Calu3 (cell line): Measurements from ENCODE around the gene MINAR1. TPM values are rescaled to one million over a fixed set of nuclear protein-coding genes. Genes with fewer than 3 reads are reported as not detected.

Experiments used
- BruUV-seq: library from RNA; stranded (reverse); fragments of 400-500 nt; replicated peaks from 2 replicates; lab custom pipeline; 2021; lab: Mats Ljungman, UMichigan
- CTCF ChIA-PET: fragments of 300-600 bp; sonication (Branson Sonifier 250); formaldehyde crosslinking; loops from one replicate; lab custom pipeline; 2022; ENCODE audit warnings: antibody characterized with exemption; lab: Charles Lee
- DNase-seq: peaks from one replicate; pipeline ENCODE4 v3.0.0; 2022
- H3K27ac Mint-ChIP-seq: one replicate; pipeline ENCODE4 v1.8.0; 2022; ENCODE audit warnings: mixed read lengths; ENCODE audit not compliant: unreplicated experiment
- H3K27me3 Mint-ChIP-seq: one replicate; pipeline ENCODE4 v1.8.0; 2022; ENCODE audit warnings: mixed read lengths; ENCODE audit not compliant: unreplicated experiment
- H3K36me3 Mint-ChIP-seq: one replicate; pipeline ENCODE4 v1.8.0; 2022; ENCODE audit warnings: mild to moderate bottlenecking, moderate library complexity, mixed read lengths; ENCODE audit not compliant: insufficient read depth, unreplicated experiment
- H3K4me1 Mint-ChIP-seq: one replicate; pipeline ENCODE4 v1.8.0; 2022; ENCODE audit warnings: mild to moderate bottlenecking, low read depth, mixed read lengths; ENCODE audit not compliant: unreplicated experiment
- H3K4me3 Mint-ChIP-seq: one replicate; pipeline ENCODE4 v1.8.0; 2022; ENCODE audit warnings: mild to moderate bottlenecking, low read depth, moderate library complexity, mixed read lengths; ENCODE audit not compliant: unreplicated experiment
- H3K9me3 Mint-ChIP-seq: one replicate; pipeline ENCODE4 v1.8.0; 2022; ENCODE audit warnings: low read depth, mixed read lengths; ENCODE audit not compliant: unreplicated experiment
- intact Hi-C: fragments of 100-400 bp; cut with micrococcal nuclease; formaldehyde crosslinking; loops from one replicate; pipeline ENCODE4 v1.10.0; 2022; ENCODE audit not compliant: unreplicated experiment
- total RNA-seq: library from RNA; stranded (reverse); gene quantifications from 2 replicates; pipeline ENCODE4 v1.2.3, GENCODE V29; 2022
- TF ChIP-seq, protein P1 (sequence below): fragments of 200-600 bp; IDR thresholded peaks from one replicate; pipeline ENCODE4 v1.8.0; 2022; ENCODE audit warnings: antibody characterized with exemption; ENCODE audit not compliant: unreplicated experiment

Gene MINAR1
- total RNA-seq, 1 experiment from 2014 or later: 2.4 TPM

DNA sequence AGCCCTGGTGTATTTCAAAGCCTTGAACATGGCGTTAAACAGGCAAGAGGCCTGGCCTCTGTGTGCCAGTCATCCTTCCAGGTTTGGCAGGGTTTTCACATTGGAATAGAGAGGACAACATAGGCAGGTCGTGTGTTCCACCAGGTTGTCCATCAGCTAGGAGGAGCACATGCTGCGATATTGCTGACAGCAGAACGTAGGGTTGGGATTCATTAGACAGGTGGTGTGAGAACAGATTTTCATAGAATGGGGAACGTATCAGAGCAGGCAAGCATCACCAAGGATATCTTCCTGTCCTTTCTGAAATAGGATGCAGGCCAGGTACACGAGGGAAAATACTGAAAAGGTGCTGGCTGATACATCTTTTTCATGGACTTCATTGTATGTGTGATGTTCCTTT, 26.4 kb downstream of the MINAR1 start:
- intact Hi-C loops: no loop called here
- H3K4me3 Mint-ChIP-seq: no peak overlapping the region
- no peak for DNase-seq
- H3K27me3 Mint-ChIP-seq: no peaks in the 10 kb centered on the region
- no peak overlapping the region for H3K27ac Mint-ChIP-seq
- H3K36me3 Mint-ChIP-seq: no peaks in the 10 kb centered on the region
- no peaks in the 10 kb centered on the region for H3K9me3 Mint-ChIP-seq
- H3K4me1 Mint-ChIP-seq: no peaks in the 10 kb centered on the region
- CTCF ChIA-PET: interaction anchor here (0.6 kb wide), 1 partner anchor 1527 kb away, joined by 4 read pairs; no protein-coding TSS in a partner anchor
- TF ChIP-seq, protein P1, sequence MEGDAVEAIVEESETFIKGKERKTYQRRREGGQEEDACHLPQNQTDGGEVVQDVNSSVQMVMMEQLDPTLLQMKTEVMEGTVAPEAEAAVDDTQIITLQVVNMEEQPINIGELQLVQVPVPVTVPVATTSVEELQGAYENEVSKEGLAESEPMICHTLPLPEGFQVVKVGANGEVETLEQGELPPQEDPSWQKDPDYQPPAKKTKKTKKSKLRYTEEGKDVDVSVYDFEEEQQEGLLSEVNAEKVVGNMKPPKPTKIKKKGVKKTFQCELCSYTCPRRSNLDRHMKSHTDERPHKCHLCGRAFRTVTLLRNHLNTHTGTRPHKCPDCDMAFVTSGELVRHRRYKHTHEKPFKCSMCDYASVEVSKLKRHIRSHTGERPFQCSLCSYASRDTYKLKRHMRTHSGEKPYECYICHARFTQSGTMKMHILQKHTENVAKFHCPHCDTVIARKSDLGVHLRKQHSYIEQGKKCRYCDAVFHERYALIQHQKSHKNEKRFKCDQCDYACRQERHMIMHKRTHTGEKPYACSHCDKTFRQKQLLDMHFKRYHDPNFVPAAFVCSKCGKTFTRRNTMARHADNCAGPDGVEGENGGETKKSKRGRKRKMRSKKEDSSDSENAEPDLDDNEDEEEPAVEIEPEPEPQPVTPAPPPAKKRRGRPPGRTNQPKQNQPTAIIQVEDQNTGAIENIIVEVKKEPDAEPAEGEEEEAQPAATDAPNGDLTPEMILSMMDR: no peak
- BruUV-seq: no TSS peak

DNA sequence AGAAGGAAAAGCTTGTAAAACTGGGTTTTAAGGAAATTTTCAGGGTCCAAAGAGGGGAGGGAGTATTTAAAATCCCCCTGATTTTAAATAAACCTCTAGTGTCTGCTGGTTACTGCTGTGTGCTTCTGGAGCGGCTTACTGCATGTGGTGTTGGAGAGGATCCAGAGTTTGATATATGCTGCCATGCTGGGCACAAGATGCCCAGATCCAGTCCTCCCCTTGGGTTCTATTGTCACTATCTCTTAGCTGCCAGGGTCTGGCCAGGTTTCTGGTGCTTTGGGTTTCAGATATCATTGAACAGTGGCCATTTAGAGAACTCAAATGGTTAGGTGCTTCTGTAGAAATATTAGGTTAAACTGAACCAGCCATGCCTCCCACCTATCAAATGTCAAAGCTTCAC, 27.5 kb downstream of the MINAR1 start:
- no peaks in the 10 kb centered on the region for H3K9me3 Mint-ChIP-seq
- no peaks in the 10 kb centered on the region for H3K27me3 Mint-ChIP-seq
- TF ChIP-seq, protein P1: no peak
- H3K36me3 Mint-ChIP-seq: no peaks in the 10 kb centered on the region
- DNase-seq: no peak
- H3K27ac Mint-ChIP-seq: no peak overlapping the region
- no TSS peak for BruUV-seq
- no peak overlapping the region for H3K4me3 Mint-ChIP-seq
- intact Hi-C loops: no loop called here
- CTCF ChIA-PET: no interaction called here
- no peaks in the 10 kb centered on the region for H3K4me1 Mint-ChIP-seq

DNA sequence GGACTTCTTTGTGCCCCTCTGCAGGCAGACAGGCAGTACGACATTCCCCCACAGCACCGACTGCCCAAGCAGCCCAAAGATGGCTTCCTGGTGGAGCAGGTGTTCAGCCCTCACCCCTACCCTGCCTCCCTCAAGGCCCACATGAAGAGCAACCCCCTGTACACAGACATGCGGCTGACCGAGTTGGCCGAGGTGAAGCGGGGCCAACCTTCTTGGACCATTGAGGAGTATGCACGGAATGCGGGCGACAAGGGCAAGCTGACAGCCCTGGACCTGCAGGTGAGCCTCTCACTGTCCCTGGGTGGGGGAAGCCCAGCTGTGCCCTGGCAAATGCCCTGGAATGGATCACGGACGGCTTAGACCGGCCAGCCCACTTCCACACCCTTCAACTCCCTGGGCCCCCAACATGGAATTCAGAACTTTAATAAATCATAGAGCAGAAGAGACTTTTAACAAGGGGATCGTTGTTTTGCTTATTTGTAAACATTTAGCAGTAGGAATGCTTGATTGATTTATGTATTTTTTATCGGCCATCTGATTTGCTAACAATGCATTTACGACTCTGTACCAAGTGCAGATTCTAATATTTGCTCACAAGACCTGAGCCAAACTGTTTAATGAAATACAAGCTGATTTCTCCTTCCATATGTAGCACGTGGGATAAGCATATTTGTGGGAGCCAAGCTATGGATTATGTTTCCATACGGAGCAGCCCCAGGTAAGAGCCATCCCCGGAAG, 31.1 kb downstream of the MINAR1 start:
- CTCF ChIA-PET: no interaction called here
- TF ChIP-seq, protein P1: no peak
- intact Hi-C loops: no loop called here
- H3K27me3 Mint-ChIP-seq: no peaks in the 10 kb centered on the region
- no peaks in the 10 kb centered on the region for H3K4me1 Mint-ChIP-seq
- no TSS peak for BruUV-seq
- DNase-seq: no peak
- no peak overlapping the region for H3K4me3 Mint-ChIP-seq
- peaks cover under 1% of the 10 kb centered on the region for H3K36me3 Mint-ChIP-seq
- H3K9me3 Mint-ChIP-seq: no peaks in the 10 kb centered on the region
- no peak overlapping the region for H3K27ac Mint-ChIP-seq

DNA sequence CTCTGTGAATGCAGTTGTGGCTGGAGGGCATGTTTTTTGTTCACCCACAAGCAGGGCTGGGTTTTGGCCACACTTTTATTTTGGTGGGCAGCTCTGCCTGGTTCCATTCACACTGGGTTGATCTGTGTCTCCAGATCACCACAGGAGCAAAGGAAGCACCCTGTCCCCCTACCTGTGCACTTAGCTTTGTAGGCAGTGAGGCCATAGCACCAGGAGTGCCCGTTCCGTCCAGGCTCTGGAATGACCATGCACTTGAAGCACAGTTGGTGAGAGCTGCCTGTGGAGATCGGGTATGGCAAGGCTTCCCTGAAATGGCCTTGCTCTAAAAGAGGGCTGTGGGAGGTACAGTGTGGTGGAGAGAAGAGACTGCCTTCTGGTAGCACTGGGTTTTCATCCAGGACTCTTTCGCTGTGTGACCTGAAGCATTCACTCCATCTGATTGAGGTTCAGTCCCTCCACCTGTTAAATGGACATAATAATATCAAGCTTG, 31.7 kb downstream of the MINAR1 start:
- Mint-ChIP-seq H3K4me3 (no peak overlapping the region), H3K9me3 (no peaks in the 10 kb centered on the region), H3K27ac (no peak overlapping the region), H3K4me1 (no peaks in the 10 kb centered on the region), H3K36me3 (peaks cover 7% of the 10 kb centered on the region), H3K27me3 (no peaks in the 10 kb centered on the region)
- TF ChIP-seq, protein P1: no peak
- intact Hi-C loops: no loop called here
- CTCF ChIA-PET: no interaction called here
- no peak for DNase-seq
- BruUV-seq: no TSS peak
